HS-27A (cell line): ENCODE data around the gene SIK3.
"Not testable (repeated sequence)": the region's sequence is repeated elsewhere in the genome, so short reads cannot be mapped to it uniquely, and the experiment has no call there.

Experiments
- DNase-seq: peaks from one replicate; pipeline ENCODE4 v3.0.0-alpha.2; 2012; ENCODE audit warnings: low read depth, missing footprints

Gene SIK3

DNA sequence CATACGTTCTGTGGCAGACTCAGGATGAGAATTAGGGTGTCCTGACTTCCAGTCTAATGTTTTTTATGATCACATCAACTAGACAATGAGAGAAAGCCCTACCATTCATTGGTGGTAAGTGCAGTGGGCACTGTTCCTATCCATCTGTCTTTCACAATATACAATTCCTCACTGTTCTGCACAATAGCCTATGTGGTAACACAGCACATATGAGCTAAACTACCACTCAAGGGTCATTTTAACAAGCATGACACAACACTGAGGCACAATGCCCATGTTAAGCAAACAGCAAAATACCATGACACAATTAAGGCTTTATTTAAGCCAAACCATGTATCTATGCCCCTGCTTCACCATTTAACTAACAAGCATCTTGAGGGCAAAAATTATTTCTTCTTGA lies 52.3 kb downstream of the SIK3 start:
- DNase-seq, result no peak

DNA sequence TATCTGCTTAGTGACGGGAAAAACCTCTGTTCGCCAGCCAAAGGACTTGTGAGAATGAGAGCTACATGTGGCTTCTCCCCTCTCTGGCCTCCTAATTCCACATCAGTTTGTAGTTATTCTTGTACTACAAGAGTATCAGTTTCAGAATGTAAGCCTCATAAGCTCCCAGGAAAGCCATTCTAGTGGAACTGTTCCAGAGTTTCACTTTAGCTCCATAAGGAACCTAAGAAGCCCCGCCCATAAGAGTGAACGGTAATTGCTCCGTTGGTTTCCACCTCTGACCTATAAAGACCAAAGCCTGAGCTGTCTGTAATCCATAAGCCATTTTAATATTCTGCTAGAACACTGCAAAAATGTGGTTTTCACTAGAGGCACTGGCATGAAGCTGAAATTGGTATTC lies 53.0 kb downstream of the SIK3 start:
- no peak for DNase-seq

DNA sequence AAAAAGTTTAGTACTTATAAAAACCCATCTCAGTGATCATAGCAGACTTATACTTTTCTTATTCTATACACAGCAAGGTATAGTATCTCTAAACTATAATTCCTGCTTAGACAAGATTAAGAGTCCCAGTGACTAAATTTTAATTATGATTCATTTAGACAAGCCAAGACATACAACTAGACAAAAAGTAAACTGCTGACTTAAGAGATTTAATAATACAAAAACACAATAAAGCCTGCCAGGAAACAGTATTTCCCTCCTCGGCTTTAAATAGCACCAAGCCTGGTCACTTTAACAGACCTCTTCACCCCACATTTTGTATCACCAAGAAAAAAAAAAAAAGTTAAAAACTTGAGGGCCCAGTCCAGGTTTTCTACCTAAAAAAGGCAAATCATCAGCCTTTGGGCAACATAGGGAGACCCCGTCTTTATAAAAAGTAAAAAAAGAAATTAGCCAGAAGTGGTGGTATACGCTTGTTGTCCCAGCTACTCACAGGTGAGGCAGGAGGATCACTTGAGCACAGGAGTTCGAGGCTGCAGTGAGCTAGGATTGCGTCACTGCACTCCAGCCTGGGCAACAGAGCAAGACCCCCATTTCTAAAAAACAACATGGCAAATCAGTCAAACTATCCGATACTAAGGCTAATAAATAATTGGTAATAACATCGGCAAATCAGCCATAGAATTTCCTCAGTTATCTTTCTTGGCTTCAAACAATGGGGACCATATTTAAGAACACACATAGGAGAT lies 53.8 kb downstream of the SIK3 start:
- DNase-seq, result no peak

DNA sequence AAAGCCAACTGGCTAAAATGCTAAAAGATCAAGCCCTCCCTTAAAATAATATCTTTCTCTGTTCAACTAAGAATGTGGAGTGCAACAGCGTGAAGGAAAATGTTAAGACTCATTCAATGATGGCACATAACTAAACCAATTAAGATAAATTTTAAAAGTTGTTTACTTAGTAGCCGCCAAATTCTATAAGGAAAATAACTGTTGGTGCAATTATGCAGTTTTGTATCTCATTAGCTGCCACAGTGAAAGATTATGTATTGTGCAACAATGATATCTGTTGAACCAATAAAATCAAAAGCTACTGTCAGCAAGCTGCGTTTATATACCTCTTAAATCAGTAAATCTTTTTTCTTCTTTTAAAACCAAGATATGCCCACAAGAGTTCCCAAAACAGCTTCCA lies 55.5 kb downstream of the SIK3 start:
- no peak for DNase-seq

DNA sequence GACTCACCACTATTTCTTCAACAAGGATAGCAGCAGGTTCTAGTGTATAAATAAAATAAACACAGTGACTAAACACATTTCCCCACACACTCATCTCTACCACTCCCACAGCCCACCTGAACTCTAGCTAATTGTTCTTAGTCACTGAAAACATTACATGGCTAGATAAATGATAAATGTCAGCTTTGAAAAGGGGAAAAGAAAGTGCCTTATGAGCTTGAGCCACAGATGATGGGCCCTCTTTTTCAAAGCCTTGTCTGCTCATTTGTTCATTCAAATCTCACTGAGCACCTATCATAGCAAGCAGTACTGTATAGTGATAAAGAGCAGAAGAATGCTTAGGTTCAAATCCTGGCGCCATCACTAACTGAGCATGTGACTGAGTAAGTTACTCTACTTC lies 58.3 kb downstream of the SIK3 start:
- no peak for DNase-seq

DNA sequence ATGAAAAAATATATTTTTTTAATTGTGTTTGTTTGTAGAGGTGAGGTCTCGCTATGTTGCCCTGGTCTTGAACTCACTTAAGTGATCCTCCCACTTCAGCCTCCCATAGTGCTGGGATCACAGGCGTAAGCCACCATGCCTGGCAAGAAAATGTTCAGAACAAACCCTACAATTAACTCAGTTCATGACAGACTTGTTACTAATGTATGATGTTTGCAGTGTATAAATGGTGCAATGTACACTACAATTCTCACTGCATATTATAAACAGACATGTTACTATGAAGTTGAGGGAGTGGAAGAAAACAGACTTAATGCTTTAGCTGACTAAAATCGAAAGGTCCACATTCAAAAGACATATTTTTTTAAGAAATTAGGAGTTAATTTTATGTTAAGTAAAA lies 59.0 kb downstream of the SIK3 start:
- DNase-seq, result no peak

DNA sequence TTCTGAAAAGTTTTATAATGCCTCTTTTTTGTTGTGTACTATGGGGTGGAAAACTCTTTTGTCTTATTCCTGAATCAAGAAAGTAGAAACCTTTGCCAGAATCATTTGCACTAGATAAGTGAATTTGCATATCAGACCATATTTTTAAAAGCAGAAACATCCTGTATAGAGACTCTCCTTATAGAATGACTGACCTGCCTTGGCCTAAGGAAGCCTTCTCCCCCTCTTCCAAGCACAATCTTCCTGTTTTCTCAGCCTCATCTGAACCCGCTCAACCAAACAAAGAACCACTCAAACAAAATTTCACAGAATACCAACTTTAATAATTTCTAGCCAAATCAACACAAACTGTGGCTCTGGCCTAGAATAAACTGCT lies 60.3 kb downstream of the SIK3 start:
- no peak for DNase-seq

DNA sequence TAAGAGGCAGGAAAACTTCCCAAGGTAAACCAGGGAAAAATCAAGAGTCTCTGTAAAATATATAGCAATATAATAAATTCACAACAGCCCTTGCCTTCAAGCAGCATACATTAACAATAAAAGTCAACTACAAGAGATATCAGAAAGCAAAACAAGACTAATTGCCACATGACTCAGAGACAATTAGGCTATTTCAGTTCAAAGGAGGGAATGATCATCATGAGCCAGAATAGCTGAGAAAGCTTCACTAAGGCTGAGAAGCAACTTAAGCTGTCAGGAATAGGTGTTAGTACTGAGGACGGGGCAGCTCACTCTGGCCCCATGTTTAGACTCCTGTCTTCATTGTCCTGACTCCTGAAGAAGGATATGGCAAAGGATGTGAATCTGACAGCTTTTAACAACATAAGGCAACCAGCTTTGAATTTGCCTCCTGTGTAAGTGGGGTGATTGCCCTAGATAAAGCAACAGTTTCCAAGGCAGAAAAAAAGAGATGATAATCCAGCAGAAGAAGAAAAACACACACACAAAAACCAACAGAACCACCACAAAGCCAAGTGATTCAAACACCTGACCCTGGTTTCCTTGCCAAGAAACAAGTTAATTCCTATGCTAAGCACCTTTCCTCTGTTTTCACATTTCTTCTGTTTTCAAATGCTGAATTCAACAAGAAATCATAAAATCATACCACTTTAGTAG lies 60.8 kb downstream of the SIK3 start:
- DNase-seq, result no peak

DNA sequence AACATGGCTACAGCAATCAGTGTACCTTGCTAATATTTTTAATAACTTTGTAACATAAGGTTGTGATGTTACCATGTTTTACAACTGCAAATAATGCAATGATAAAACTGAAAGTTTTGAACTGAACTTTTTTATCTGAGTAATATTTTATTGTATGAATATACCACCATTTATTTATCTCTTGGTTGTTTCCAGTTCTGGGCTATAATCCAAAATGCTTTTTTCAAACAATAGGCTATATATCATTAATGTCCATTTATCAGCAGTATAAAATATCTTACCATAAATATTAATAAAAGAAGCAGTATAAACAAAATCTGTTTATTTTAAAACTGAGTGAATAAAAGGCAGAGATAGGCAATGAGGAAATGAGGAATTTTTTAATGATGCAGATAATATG lies 63.3 kb downstream of the SIK3 start:
- DNase-seq, result no peak

DNA sequence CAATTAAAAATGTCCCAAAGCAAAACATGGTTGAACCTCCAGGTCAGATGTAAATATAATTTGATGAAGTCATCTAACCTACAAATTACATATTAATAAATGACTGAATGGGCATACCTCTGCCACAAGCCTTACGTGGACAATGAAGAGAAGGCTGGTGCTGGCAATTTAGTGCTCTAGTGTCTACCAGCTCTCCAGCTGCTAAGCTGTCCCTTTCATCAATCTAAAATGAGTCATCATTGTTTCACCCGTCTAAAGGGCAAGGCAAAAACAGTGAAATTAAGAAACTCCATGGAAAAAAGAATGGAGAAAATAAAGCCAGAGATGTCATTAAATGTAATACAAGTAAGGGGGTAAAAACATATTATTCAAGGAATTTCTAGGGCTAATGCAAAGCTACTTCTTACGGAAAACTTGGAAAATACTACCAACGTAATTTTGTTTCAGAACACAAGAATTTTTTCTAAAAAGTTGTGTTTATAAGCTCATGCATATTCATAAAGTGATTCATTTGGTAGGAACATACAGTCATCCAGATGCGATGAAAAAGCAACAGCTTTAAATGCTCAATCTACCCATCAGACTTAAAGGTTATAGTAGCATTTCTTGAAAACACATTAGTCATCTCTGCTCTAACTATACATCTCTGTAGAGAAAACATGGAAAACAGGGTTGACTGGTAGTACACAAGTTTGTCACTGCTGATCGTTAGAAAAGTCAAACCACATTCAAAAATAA lies 71.5 kb downstream of the SIK3 start:
- no peak for DNase-seq

DNA sequence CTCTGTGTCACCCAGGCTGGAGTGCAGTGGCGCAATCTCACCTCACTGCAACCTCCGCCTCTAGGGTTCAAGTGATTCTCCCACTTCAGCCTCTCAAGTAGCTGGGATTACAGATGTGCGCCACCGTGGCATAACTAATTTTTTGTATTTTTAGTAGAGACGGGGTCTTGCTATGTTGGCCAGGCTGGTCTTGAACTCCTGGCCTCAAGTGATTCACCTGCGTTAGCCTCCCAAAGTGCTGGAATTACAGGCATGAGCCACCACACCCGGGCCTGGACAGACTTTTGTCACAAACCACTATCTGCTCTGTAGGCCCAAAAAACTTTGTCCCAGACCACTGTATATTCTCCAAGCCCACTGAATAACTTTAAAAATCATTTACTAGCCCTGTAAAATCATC lies 74.5 kb downstream of the SIK3 start:
- not testable (repeated sequence) for DNase-seq

DNA sequence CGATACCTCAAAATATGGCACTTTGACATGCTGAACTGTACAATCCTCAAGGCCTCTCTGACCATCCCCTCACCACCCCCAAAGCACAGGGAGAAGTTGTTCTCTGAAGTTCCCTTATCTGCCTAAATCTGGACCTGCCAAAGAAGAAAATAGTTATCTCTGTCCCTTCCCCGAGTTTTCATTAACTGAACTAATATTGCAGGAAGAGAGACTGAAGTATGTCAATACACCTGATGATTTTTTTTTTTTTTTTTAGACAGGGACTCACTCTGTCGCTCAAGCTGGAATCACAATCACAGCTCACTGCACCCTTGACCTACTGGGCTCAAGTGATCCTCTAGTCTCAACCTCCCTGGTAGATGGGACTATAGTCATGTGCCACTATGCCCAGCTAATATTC lies 75.0 kb downstream of the SIK3 start:
- DNase-seq, result no peak

DNA sequence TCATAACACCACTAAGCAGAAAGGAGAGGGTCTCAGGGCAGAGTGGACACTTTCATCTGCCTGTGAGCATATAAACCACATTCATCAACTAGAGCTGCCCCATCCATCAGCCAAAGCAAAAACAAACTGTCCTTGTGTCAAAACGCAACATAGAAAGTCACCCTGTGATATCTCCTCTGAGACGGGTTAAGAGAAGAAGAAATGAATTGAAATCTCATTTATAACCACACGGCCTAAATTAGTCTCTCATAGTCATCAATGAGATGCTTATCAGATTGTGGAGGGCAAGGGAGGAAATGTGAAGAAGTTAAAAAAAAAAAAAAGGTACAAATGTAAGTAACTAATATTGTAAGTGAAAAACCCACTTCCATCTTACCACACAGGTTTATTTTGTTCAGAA lies 75.7 kb downstream of the SIK3 start:
- DNase-seq, result no peak

DNA sequence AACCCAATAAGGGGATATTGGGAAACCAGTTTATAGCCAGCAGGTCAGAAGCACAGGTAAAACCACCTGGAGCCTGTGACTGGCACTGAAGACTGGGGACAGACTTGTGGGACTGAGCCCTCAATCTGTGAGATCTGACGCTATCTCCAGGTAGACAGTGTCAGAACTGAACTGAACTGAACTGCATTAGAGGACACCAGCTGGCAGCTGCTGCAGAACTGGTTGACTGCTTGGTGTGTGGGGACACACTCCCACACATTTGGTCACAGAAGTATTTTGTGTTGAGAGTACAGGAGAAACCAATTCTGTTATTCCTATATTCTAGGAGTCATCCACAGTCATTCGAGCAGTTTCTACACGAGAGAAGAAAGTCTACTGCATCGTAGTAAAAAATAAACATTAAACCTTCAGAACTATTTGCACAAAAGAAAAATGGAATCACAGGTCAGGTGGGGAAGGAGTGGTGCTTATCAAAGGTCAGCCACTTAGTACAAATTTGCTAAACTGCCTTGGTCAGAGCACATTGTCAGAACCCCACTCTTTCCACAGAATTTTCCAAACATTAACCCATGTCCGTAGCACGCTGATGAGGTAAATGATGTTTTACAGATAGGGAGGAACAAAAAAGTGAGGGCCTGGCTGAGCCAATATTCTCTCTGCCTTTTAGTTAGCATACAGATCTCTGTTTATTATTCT lies 77.2 kb downstream of the SIK3 start:
- DNase-seq, result no peak

DNA sequence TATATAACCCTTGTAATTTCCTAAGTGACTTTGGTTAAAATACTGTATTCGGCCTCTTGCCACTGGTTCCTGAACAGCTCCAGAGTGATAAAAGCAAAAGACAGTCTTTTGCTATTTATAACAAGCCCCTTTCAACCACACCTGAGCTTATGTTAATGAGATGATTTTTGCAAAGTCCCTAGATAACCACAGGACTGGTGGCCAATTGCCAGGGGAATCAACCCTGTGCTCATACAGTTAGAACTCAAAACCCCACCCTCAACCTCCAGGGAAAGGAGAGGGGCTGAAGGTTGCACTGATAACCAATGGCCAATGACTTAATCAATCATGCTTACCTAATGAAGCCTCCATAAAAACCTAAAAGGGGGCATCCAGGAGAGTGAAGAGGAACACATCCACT lies 77.9 kb downstream of the SIK3 start:
- DNase-seq, result no peak

DNA sequence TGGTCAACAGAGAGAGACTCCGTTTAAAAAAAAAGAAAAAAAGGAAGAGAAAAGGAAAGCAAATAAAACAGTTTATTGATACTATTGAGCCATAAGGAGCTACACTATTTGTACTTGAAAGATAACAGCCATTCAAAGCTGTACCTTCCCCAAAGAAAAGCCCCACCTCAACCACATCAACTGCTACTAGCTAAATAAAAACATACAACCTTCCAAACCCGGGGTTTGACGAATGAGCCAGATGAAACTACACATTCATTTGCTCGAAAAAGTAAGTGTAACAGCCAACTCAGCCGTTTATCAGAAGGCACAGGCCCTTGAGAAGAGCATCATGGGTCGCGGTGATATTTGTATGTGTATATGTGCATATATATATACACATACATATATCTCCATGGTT lies 78.4 kb downstream of the SIK3 start:
- no peak for DNase-seq

DNA sequence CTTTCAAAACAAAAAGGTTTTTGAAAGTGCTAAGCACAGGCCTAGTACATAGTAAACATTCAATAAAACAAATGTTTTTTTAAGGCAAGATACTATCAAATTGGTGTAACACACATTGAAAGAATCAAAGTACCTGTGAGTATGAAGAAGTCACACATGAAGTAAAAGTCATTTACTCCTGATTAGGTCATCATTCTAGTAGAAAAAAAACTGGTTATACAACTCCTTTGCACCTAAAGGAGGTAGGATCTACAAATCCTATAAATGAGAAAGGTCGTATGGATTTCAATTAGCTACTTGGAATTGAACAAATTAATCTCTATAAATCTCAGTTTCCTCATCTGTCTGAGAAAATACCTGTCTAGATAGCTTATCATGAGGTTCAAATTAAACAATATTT lies 80.8 kb downstream of the SIK3 start:
- no peak for DNase-seq

DNA sequence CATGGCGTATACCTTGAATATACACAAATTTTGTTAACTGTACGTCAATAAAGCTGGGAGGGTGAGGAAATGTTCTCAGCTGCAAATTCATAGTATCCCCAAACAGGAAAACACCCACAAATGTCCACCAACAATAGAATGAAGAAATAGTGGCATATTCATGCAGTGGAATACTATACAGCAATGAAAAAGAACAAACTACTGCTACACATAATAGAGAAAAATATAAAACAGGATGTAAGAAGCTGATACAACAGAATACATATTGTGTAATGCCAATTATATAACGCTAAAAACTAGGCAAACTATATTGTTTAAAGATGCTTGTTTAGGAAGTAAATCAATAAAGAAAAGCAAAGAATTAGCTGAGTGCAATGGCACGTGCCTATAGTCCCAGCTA lies 81.5 kb downstream of the SIK3 start:
- no peak for DNase-seq

DNA sequence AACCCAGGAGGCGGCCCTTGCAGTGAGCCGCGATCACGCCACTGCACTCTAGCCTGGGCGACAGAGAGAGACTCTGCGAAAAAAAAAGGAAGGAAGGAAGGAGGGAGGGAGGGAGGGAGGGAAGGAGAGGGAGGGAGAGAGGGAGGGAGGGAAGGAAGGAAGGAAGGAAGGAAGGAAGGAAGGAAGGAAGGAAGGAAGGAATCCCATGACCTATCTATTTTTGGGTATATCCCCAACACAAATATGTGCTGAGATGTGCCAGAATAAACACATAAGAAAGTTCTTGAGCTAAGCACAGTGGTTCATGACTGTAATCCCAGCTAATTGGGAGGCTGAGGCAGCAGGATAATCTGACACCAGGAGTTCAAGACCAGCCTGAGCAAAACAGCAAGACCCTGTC lies 82.0 kb downstream of the SIK3 start:
- DNase-seq, result no peak

DNA sequence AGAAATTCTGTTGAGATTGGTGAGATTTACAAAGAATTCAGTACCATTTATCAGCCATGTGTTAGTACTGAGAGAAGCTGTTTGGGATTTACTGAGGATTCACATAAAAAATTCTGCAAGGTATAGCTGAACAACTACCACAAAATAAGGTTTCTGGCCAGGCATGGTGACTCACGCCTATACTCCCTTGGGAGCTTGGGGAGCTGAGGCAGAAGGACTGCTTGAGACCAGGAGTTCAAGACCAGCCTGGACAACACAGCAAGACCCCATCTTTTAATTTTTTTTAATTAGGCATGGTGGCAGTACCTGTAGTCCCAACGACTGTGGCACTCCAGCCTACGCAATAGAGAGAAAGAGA lies 86.7 kb downstream of the SIK3 start:
- DNase-seq, result peak; percentile 52

DNA sequence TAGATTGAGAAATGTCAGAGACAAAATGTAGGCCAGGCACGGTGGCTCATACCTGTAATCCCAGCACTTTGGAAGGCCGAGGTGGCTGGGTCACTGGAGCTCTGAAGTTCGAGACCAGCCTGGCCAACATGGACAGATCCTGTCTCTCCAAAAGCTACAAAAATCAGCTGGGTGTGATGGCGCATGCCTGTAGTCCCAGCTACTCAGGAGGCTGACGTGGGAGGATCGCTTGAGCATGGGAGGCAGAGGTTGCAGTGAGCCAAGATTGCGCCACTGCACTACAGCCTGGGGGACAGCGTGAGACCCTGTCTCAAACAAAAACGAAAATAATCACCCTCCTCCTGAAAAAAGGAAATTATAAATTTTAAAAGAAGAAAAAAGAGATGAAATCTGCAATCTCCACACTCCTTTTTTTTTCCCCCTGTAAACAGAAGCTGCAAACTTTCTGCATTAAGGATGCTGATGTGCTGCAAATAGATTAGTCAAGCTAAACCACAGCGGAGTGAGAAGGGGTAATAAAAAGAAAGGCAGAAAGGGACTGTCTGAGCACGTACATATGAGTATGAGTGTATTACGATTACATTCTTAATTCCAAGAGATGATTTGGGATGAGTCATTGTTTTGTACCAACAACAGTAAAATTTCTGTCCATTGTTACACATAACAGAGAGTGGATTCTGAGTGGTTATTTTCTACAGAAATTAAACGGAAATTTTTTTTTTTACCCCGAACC lies 87.3 kb downstream of the SIK3 start:
- DNase-seq, result peak; percentile 51
